Activated effector memory CD4-positive, alpha-beta T cell treated with Interleukin-2 at 50 U/mL for 16 hours (primary cell): ENCODE measurements around the gene RAB36.

Source experiments
- DNase-seq: peaks from one replicate; pipeline ENCODE4 v3.0.0-alpha.2; 2020

RAB36 gene

DNA sequence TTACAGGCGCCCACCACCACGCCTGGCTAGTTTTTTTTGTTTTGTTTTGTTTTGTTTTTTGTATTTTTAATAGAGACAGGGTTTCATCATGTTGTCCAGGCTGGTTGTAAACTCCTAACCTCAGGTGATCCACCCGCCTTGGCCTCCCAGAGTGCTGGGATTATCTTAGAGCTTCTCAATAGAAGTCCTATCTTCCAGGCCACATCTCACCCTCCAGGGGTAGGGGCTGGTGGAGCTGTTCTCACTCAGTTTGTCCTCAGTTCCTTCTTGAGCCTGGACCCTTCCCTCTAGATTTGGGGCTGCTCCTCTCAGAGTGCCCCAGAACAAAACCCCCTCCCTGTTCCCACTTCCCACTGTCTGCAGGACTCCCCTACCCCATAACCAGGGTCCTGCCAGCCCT is 66.3 kb downstream of the RAB36 start:
- DNase-seq, result no peak

DNA sequence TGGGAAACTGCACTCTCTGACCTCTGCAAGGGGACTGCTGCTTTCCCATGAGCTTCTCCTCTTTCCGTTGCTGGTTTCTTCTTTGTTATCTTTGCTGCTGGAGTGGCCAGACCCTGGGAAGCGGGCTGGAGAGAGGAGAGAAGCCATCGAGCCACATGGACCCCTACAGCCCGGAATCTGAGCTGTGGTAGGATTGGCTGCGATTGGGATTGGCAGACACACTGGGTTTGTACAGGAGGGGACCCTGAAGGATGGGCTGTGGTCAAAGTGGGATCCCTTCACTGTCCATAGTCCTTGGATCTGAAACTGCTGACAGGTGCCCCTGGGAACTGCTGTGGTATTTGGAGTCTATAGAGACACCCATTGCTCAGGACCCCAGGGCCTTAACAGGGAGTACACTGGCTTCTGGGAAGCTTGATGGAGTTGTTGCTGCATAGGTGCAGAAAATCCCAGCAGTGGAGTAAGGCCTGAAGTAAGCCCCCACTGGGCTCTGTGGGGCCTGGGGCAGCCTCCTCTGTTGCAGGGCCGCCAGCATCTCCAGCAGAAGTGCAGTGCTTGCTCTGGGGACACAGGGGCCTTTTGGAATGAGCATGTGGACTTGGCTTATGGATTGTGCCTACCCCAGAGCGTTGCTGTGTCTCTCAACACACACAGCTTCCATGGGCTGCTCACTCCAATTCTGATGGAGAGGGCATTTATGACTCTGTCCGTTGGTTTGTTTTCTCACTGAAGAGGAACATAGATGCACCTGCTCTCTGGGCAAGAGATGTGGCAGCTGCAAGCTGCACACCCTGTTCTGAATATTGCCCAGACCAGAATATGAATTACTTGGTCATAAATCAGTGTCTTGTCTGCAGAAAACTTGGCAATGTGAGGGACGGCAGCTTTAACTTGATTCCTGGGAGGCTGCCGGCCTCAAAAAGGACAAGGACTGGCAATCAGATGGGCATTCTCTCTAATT is 67.1 kb downstream of the RAB36 start:
- DNase-seq, result no peak

DNA sequence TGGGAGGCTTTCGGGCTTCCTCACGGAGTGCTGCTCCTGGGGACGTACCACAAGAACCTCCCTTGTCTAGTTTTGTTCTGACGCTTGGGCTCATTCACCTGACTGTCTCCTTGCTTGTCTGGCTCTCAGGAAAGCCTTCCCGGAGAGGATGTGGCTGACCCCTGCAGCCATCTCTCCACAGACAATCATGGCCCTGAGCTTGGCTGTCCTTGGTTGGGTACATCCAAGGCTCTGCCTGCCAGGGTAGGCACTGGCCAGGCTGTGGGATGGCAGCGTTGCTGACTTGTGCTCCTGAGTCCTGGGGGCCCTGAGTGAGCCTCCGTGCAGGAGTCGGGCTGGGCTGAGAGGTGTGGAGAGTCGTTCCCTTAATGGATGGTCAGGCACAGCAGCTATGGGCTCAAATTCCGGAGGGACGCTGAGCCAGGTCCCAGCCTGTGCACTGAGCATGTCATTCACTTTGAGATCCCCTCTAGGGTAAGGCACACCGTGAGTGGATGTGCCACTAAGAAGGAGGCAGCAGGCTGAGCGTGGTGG is 67.8 kb downstream of the RAB36 start:
- no peak for DNase-seq

DNA sequence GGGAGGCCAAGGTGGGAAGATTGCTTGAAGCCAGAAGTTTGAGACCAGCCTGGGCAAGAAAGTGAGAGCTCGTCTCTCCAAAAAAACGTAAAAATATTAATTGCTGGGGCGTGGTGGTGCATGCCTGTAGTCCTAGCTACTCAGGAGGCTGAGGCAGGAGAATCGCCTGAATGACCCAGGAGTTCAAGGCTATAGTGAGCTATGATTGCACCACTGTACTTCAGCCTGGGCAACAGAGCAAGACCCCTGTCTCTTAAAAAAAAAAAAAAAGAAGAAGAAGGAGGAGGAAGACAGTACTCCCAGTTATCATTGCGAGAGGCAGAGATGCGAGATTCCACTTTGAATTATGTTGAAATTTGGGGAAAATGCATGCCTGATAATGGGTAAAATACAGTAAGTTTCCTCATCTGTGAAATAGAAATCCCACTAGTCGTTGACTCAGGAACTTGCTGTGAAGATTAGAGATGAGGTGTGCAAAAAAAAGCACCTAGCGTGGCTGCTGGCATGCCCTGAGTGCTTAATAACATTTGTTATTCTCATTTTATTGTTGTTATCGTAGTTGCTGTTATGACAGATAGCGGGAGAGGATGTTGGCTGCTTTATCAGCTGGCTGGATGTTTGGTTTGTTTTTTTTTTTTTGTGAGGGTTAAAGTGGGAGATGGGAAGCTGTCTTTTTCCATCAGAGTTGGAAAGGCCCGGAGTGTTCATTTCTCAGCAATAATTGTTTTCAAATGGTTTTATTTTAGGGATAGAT is 68.5 kb downstream of the RAB36 start:
- DNase-seq, result no peak
